ENCODE measurements around the gene ARPC4. TPM values are rescaled to one million over a fixed set of nuclear protein-coding genes. Genes with fewer than 3 reads are reported as not detected.
A peak's percentile ranks its signal among the peaks of the same experiment; 100 is the strongest.

Gene ARPC4
- polyA plus RNA-seq, 2 of the 4 experiments (the other 2 are of a cell fraction), result 140 to 298 TPM

DNA sequence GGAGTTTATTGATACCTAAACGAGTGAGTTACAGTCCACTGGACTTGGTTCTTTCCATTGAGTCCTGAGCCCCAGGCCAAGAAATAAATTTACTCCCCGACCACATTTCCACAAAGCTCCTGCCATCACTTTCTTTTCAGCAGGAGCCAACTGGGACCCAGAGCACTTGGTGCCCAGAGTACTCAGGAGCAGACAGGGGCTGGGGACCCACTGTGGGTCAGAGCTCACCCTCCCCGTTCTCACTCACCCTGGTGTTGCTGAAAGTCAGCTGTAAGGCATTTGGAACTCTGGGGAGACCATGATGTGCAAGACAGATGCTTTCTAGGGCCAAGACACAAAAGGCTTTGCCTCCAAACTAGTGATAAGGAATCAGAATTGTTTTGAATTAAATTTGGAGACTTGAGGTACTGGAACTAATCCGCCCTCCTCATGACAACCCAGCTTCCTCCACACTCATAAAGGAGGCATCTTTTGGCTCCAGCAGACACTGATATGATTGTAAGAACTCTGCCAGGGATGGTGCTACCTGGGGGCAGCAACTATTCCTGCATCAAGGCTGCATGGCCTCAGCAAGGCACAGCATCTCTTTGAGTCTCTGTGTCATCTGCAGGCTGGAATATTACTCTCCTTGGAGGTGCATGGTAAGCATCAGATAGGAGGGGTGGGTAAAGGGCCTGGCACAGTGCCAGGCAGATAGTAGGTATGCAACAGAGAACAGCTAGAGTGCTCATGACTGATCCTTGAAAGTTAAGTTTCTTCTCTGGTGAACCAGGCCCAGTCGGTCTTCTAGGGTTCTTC lies 15.8 kb upstream of the ARPC4 start:
- ChIA-PET CTCF (interaction anchor here (0.7 to 2.1 kb wide), 5 partner anchors 11 to 169 kb away, joined by 3 to 6 read pairs (median 3); no protein-coding TSS in a partner anchor), POLR2A (interaction anchor here (1.2 kb wide), 1 partner anchor 14 kb away, joined by 3 read pairs; no protein-coding TSS in a partner anchor)
- ATAC-seq (no peak), FAIRE-seq (no peak), DNase-seq (ENCODE audit: low read depth in 1 of 2, low spot score in 1 of 2) (no peak)
- no peaks in the 10 kb centered on the region for H3K4me1 ChIP-seq
- 55% methylated on average over 5 of the region's 5 CpGs for WGBS (ENCODE audit: missing lambda C conversion rate)
- no peak overlapping the region for H3K4me2 ChIP-seq
- H3K4me3 ChIP-seq, result no peak overlapping the region
- H3K27ac ChIP-seq, result no peak overlapping the region
- TF ChIP-seq KDM5A (IDR thresholded peaks at IDR 0.05), result no peak
- no peak for TF ChIP-seq SMC3 (IDR thresholded peaks at IDR 0.05)
- TF ChIP-seq TP53 (CRISPR knock-in tag; IDR thresholded peaks at IDR 0.05), result no peak
- no peak for TF ChIP-seq BHLHE40 (IDR thresholded peaks at IDR 0.05; ENCODE audit: low read depth, low read length)
- no peak for TF ChIP-seq ZSCAN20 (CRISPR knock-in tag; IDR thresholded peaks at IDR 0.05)
- no peak for TF ChIP-seq E2F6 (IDR thresholded peaks at IDR 0.05; ENCODE audit: borderline replicate concordance, low read depth)
- TF ChIP-seq EHMT2 (IDR thresholded peaks at IDR 0.05; ENCODE audit: low read depth), result no peak
- no peak for TF ChIP-seq TFCP2L1 (CRISPR knock-in tag; IDR thresholded peaks at IDR 0.05)
- no peaks in the 10 kb centered on the region for H3K9me3 ChIP-seq

GRCh38 chr3:9777694-9778021 lies 15.2 kb upstream of the ARPC4 start:
- WGBS (ENCODE audit: missing lambda C conversion rate), result 67% methylated on average over 1 of the region's 1 CpG
- Histone ChIP-seq H3K9me3 (no peaks in the 10 kb centered on the region), H3K4me2 (no peak overlapping the region), H3K4me1 (no peaks in the 10 kb centered on the region), H3K4me3 (no peak overlapping the region), H3K27ac (no peak overlapping the region)
- ChIA-PET CTCF (interaction anchor here (0.8 to 1.3 kb wide), 4 partner anchors 9 to 25 kb away, joined by 3 to 6 read pairs (median 3); no protein-coding TSS in a partner anchor), POLR2A (no interaction called here)
- TF ChIP-seq EP300 (IDR thresholded peaks at IDR 0.05) (no peak), HEYL (CRISPR knock-in tag; IDR thresholded peaks at IDR 0.05) (no peak), POLR2AphosphoS2 (conservative IDR thresholded peaks at IDR 0.05; ENCODE audit: low read length) (no peak), HOXB5 (CRISPR knock-in tag; IDR thresholded peaks at IDR 0.05) (no peak), SREBF2 (IDR thresholded peaks at IDR 0.05) (no peak), RCOR1 (IDR thresholded peaks at IDR 0.05; ENCODE audit: low read depth, low read length) (no peak)
- no peak for DNase-seq (ENCODE audit: low read depth in 1 of 2, low spot score in 1 of 2)
- FAIRE-seq, result no peak
- no peak for ATAC-seq

- POLR2A ChIA-PET, result interaction anchor here (1.1 kb wide), 1 partner anchor 14 kb away, joined by 4 read pairs; the partner anchor contains the start of genes ARPC4 and TADA3
- no peak for FAIRE-seq
- WGBS (ENCODE audit: missing lambda C conversion rate), result 81% methylated on average over 5 of the region's 5 CpGs
- no peak for TF ChIP-seq CBX8 (IDR thresholded peaks at IDR 0.05)
- no peak for TF ChIP-seq CTCF (IDR thresholded peaks at IDR 0.05)
- no peak for TF ChIP-seq RAD21 (conservative IDR thresholded peaks at IDR 0.05 in 1 of 2, IDR thresholded peaks at IDR 0.05 in 1 of 2)
- TF ChIP-seq RCOR1 (IDR thresholded peaks at IDR 0.05; ENCODE audit: low read depth, low read length), result no peak
- TF ChIP-seq ESRRA (IDR thresholded peaks at IDR 0.05; ENCODE audit: borderline replicate concordance, low read length), result no peak
- TF ChIP-seq ZC3H11A (IDR thresholded peaks at IDR 0.05), result no peak
- TF ChIP-seq, protein P1, sequence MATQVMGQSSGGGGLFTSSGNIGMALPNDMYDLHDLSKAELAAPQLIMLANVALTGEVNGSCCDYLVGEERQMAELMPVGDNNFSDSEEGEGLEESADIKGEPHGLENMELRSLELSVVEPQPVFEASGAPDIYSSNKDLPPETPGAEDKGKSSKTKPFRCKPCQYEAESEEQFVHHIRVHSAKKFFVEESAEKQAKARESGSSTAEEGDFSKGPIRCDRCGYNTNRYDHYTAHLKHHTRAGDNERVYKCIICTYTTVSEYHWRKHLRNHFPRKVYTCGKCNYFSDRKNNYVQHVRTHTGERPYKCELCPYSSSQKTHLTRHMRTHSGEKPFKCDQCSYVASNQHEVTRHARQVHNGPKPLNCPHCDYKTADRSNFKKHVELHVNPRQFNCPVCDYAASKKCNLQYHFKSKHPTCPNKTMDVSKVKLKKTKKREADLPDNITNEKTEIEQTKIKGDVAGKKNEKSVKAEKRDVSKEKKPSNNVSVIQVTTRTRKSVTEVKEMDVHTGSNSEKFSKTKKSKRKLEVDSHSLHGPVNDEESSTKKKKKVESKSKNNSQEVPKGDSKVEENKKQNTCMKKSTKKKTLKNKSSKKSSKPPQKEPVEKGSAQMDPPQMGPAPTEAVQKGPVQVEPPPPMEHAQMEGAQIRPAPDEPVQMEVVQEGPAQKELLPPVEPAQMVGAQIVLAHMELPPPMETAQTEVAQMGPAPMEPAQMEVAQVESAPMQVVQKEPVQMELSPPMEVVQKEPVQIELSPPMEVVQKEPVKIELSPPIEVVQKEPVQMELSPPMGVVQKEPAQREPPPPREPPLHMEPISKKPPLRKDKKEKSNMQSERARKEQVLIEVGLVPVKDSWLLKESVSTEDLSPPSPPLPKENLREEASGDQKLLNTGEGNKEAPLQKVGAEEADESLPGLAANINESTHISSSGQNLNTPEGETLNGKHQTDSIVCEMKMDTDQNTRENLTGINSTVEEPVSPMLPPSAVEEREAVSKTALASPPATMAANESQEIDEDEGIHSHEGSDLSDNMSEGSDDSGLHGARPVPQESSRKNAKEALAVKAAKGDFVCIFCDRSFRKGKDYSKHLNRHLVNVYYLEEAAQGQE (IDR thresholded peaks at IDR 0.05), result no peak
- no peak for TF ChIP-seq BHLHE40 (IDR thresholded peaks at IDR 0.05; ENCODE audit: low read depth, low read length)
- TF ChIP-seq, protein P2, sequence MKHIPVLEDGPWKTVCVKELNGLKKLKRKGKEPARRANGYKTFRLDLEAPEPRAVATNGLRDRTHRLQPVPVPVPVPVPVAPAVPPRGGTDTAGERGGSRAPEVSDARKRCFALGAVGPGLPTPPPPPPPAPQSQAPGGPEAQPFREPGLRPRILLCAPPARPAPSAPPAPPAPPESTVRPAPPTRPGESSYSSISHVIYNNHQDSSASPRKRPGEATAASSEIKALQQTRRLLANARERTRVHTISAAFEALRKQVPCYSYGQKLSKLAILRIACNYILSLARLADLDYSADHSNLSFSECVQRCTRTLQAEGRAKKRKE (CRISPR knock-in tag; IDR thresholded peaks at IDR 0.05; ENCODE audit: low read depth), result no peak
- no peak for TF ChIP-seq SREBF2 (IDR thresholded peaks at IDR 0.05)
- no peak for TF ChIP-seq HOXA7 (CRISPR knock-in tag; IDR thresholded peaks at IDR 0.05)
- TF ChIP-seq CBX2 (IDR thresholded peaks at IDR 0.05; ENCODE audit: borderline replicate concordance, low read depth), result no peak
- TF ChIP-seq PHF8 (IDR thresholded peaks at IDR 0.05; ENCODE audit: borderline replicate concordance, low read depth), result no peak
- TF ChIP-seq EHMT2 (IDR thresholded peaks at IDR 0.05; ENCODE audit: low read depth), result no peak
Measured at GRCh38 chr3:9778143-9779074, 14.5 kb upstream of the ARPC4 start.

More at GRCh38 chr3:9778143-9779074, 14.5 kb upstream of the ARPC4 start:
- no peak for DNase-seq (ENCODE audit: low read depth in 1 of 2, low spot score in 1 of 2)
- no peak overlapping the region for H3K4me2 ChIP-seq
- CTCF ChIA-PET, result interaction anchor here (0.6 to 1.5 kb wide), 6 partner anchors 8 to 276 kb away, joined by 3 to 5 read pairs (median 3); no protein-coding TSS in a partner anchor
- H3K27ac ChIP-seq, result no peak overlapping the region
- ATAC-seq, result peak in 1 of 2 experiments; percentile 67; a peak in 2 of 6 replicates
- no peak overlapping the region for H3K4me3 ChIP-seq
- no peaks in the 10 kb centered on the region for H3K4me1 ChIP-seq
- H3K9me3 ChIP-seq, result no peaks in the 10 kb centered on the region

All from A549 (cell line).